ENCODE measurements around the gene RTL10. TPM values are rescaled to one million over a fixed set of nuclear protein-coding genes. Genes with fewer than 3 reads are reported as not detected.

The RTL10 gene
- total RNA-seq, 1 donor from 2014 or later = 10.9 TPM

DNA sequence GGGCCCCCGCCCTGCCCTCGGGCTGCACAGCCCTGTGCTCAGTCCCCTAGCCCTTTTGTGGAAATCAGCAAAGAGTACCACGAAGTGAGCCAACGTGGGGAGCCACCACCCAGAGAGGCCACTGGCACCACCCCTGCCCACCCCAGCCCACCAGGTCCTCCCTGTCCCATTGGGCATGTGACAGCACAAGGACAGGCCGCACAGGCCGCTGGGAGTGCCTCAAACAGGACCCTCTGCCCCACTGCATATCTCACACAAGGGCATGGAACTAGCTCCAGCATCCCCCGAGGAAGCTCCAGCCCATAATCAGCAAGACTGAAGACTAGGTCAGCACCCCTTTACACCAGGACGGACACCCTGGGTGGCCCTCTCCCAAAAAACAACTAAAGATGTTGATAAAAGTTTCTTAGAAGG lies 29.7 kb downstream of the RTL10 start:
- H3K36me3 ChIP-seq (ENCODE audit: control insufficient read depth, insufficient read depth, low read length) = no peaks in the 10 kb centered on the region
- H3K4me3 ChIP-seq (ENCODE audit: low read depth, low read length) = no peak overlapping the region
- TF ChIP-seq, protein P1, sequence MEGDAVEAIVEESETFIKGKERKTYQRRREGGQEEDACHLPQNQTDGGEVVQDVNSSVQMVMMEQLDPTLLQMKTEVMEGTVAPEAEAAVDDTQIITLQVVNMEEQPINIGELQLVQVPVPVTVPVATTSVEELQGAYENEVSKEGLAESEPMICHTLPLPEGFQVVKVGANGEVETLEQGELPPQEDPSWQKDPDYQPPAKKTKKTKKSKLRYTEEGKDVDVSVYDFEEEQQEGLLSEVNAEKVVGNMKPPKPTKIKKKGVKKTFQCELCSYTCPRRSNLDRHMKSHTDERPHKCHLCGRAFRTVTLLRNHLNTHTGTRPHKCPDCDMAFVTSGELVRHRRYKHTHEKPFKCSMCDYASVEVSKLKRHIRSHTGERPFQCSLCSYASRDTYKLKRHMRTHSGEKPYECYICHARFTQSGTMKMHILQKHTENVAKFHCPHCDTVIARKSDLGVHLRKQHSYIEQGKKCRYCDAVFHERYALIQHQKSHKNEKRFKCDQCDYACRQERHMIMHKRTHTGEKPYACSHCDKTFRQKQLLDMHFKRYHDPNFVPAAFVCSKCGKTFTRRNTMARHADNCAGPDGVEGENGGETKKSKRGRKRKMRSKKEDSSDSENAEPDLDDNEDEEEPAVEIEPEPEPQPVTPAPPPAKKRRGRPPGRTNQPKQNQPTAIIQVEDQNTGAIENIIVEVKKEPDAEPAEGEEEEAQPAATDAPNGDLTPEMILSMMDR (IDR thresholded peaks at IDR 0.05; ENCODE audit: insufficient read depth, low read length, poor library complexity, severe bottlenecking) = no peak
- DNase-seq (ENCODE audit: low read depth) = no peak
- H3K27me3 ChIP-seq (ENCODE audit: control insufficient read depth, insufficient read depth, low read length) = no peaks in the 10 kb centered on the region

DNA sequence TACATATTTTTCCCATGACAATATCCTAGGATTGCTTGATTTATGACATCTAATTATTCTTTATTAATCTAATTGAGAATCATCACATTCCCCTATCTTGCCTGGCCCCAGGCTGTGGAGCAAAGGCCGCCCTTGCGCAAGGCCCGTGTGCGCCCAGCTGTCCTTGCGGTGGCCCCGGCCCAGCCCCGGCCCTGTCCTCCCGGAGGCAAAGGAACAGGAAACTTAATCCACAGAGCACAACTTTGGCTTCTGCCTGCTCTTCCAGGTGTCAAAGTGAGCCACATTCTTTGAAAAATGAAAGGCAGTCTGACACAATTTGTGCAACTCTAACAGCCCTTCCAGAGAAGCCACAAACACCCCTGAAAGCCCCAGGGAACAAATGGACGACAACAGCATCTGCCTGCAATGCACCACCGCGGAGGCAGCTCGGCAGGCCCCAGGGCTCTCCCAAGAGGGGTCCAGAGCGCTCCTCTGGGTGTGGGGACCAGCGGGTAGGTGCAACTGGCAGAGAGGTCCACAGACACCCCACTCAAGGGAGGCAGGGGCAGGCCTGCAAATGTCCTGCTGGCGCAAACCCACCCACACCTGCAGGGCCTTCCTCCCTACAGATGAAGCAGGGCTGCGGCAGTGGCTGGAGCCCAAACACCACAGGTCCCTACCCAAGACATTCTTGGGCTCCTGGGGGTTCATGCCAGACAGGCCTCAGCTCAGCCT lies 30.3 kb downstream of the RTL10 start:
- Histone ChIP-seq H3K27me3 (ENCODE audit: control insufficient read depth, insufficient read depth, low read length) (no peaks in the 10 kb centered on the region), H3K36me3 (ENCODE audit: control insufficient read depth, insufficient read depth, low read length) (no peaks in the 10 kb centered on the region), H3K4me3 (ENCODE audit: low read depth, low read length) (no peak overlapping the region)
- TF ChIP-seq, protein P1 (IDR thresholded peaks at IDR 0.05; ENCODE audit: insufficient read depth, low read length, poor library complexity, severe bottlenecking) = no peak
- DNase-seq (ENCODE audit: low read depth) = no peak

DNA sequence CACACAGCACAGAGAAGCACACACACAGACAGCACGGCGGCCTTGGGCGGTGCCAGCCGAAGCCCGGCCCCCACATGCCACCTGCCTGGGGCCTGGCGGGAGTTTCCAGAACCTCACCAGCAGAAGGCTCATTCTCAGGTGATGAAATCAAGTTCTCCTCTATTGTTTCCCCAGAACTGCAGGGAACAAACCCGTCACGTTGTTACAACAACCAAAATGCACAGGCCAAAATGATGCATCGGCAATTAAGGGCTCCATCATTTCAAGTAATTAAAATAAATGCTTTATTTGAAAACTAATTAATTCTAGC lies 30.8 kb downstream of the RTL10 start:
- H3K4me3 ChIP-seq (ENCODE audit: low read depth, low read length) = no peak overlapping the region
- H3K27me3 ChIP-seq (ENCODE audit: control insufficient read depth, insufficient read depth, low read length) = no peaks in the 10 kb centered on the region
- TF ChIP-seq, protein P1 (IDR thresholded peaks at IDR 0.05; ENCODE audit: insufficient read depth, low read length, poor library complexity, severe bottlenecking) = no peak
- no peak for DNase-seq (ENCODE audit: low read depth)
- no peaks in the 10 kb centered on the region for H3K36me3 ChIP-seq (ENCODE audit: control insufficient read depth, insufficient read depth, low read length)

DNA sequence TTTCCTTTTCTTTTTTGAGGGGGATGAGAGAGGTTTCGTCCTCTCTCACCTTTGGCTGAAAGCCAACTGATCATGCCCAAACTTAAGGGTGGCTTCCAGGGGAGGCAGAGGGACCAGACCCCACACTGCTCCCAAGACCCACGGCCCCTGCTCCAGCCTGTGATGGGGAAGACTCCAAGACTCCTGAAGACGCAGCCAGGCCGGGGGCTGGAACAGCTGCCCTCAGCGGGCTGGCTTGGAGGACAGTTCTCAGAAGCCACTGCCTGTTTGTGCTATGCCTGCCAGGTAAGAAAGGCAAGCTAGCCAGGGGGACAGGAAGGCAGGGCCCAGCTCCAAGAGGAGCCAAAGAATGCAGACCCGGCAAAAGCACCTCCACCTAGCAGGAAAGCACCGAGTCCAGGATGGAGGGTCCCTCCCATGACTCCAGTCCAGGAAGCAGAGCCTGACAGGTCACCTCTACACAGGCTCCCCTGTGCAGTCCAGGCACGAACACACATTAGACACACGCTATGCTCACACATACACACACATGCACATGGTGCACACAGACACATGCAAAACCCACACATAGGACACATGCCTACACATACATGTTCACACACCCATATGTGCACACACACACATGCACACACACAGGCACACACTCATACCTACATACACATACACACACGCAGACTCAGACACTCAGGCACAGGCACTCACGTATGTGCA lies 31.3 kb downstream of the RTL10 start:
- TF ChIP-seq, protein P1 (IDR thresholded peaks at IDR 0.05; ENCODE audit: insufficient read depth, low read length, poor library complexity, severe bottlenecking) = no peak
- H3K4me3 ChIP-seq (ENCODE audit: low read depth, low read length) = no peak overlapping the region
- H3K36me3 ChIP-seq (ENCODE audit: control insufficient read depth, insufficient read depth, low read length) = no peaks in the 10 kb centered on the region
- DNase-seq (ENCODE audit: low read depth) = no peak
- H3K27me3 ChIP-seq (ENCODE audit: control insufficient read depth, insufficient read depth, low read length) = no peaks in the 10 kb centered on the region

DNA sequence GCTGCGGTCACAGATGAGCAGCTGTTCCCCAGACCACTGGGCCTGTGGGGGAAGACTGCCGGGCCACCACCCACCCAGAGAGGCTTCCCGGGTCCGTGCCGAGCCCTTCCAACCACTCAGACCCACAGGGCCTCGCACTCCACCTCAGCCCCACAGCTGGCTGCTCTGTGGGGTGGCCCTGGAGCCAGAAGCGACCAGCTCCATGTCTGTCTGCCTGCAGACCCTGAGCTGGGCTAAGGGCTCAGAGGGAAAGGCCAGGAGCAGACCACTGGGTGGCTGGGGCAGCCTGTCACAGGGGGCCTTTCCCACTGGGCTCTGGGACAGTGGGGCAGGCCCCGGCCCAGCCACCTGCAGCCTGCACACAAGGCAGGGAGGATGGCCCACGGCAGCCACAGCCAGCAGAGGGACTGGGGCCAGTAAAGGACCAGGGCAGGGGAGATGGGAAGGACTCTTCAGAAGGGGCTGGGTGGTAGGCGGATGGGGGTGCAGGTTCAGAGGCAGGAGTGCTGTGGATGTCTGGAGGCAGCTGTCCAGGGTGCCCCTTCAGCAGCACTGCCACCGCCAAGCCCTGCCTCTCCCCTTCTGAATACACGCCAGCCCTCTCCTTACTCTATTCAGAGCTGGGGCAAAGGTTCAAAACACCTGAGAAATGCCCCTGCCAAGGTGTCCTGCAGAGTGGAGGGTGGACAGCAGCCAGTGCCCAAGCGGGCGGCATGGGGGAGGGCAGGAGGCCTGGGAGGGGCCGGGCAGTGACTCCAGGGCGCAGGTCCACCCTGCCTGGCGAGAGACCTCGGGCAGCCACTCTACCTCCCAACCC lies 32.2 kb downstream of the RTL10 start:
- Histone ChIP-seq H3K27me3 (ENCODE audit: control insufficient read depth, insufficient read depth, low read length) (no peaks in the 10 kb centered on the region), H3K4me3 (ENCODE audit: low read depth, low read length) (no peak overlapping the region), H3K36me3 (ENCODE audit: control insufficient read depth, insufficient read depth, low read length) (no peaks in the 10 kb centered on the region)
- TF ChIP-seq, protein P1 (IDR thresholded peaks at IDR 0.05; ENCODE audit: insufficient read depth, low read length, poor library complexity, severe bottlenecking) = no peak
- DNase-seq (ENCODE audit: low read depth) = no peak

Data from kidney epithelial cell (primary cell).